ENCODE results near the gene SPTBN5.

GRCh38 chr15:41921167-41921566 lies 27.3 kb upstream of the SPTBN5 start:
- TF ChIP-seq EZH2phosphoT487 (IDR thresholded peaks at IDR 0.05; ENCODE audit: low read depth), result no peak
- no peak for TF ChIP-seq CTCF (IDR thresholded peaks at IDR 0.05; ENCODE audit: low read depth, low read length)
